Activated CD8-positive, alpha-beta T cell treated with anti-CD3 and anti-CD28 coated beads for 36 hours (primary cell): ENCODE data around the gene VAMP4. TPM values are rescaled to one million over a fixed set of nuclear protein-coding genes. Genes with fewer than 3 reads are reported as not detected.

Experiments
- ATAC-seq: fragments of 200-7000 bp; cut with Tn5 transposase; one replicate; pipeline ENCODE4 v1.10.0; 2021; ENCODE audit warnings: mild to moderate bottlenecking, moderate library complexity
- CTCF ChIA-PET: fragments of 350-600 bp; sonication (Branson Sonifier 250); formaldehyde crosslinking; loops from one replicate; lab custom pipeline; 2021; ENCODE audit warnings: antibody characterized with exemption; lab: Charles Lee
- POLR2A ChIA-PET: fragments of 350-600 bp; sonication (Branson Sonifier 250); formaldehyde crosslinking; loops from one replicate; lab custom pipeline; 2021; ENCODE audit warnings: antibody characterized with exemption; lab: Charles Lee
- DNase-seq: peaks from one replicate; pipeline ENCODE4 v3.0.0-alpha.2; 2020
- H3K27ac Mint-ChIP-seq: one replicate; pipeline ENCODE4 v1.8.0; 2021; ENCODE audit warnings: mild to moderate bottlenecking, mixed read lengths
- H3K27me3 Mint-ChIP-seq: one replicate; pipeline ENCODE4 v1.8.0; 2021; ENCODE audit warnings: mixed read lengths
- H3K36me3 Mint-ChIP-seq: one replicate; pipeline ENCODE4 v1.8.0; 2021; ENCODE audit warnings: low read depth, mixed read lengths
- H3K4me1 Mint-ChIP-seq: one replicate; pipeline ENCODE4 v1.8.0; 2021; ENCODE audit warnings: low read depth, mixed read lengths
- H3K4me3 Mint-ChIP-seq: one replicate; pipeline ENCODE4 v1.8.0; 2021; ENCODE audit warnings: mild to moderate bottlenecking, moderate library complexity, mixed read lengths
- H3K9me3 Mint-ChIP-seq: one replicate; pipeline ENCODE4 v1.8.0; 2021; ENCODE audit warnings: mixed read lengths
- CTCF ChIP-seq: fragments of 200-600 bp; IDR thresholded peaks from one replicate; pipeline ENCODE4 v1.8.0; 2022; ENCODE audit warnings: antibody characterized with exemption, mild to moderate bottlenecking
- intact Hi-C: fragments of 100-400 bp; cut with micrococcal nuclease; formaldehyde crosslinking; loops from one replicate; pipeline ENCODE4 v1.10.0; 2022
- total RNA-seq, 2 experiments: library from RNA; stranded (reverse); gene quantifications; one replicate each; pipeline ENCODE4 v1.2.3, GENCODE V29; 2021

Gene VAMP4
- total RNA-seq, 2 experiments from 2014 or later, result 6.1 to 6.2 TPM

- TF ChIP-seq CTCF, result no peak
- POLR2A ChIA-PET, result interaction anchor here (0.6 kb wide), 1 partner anchor 13 kb away, joined by 3 read pairs; no protein-coding TSS in a partner anchor
- Mint-ChIP-seq H3K27me3 (peaks cover 2% of the 10 kb centered on the region), H3K36me3 (no peaks in the 10 kb centered on the region), H3K4me1 (no peaks in the 10 kb centered on the region), H3K4me3 (no peak overlapping the region), H3K27ac (no peak overlapping the region), H3K9me3 (no peaks in the 10 kb centered on the region)
- intact Hi-C loops, result no loop called here
- ATAC-seq (no peak), DNase-seq (no peak)
- CTCF ChIA-PET, result interaction anchor here (1.0 to 1.7 kb wide), 3 partner anchors 14 to 24 kb away, joined by 4 read pairs; no protein-coding TSS in a partner anchor
These were observed 73.5 kb downstream of the VAMP4 start for GRCh38 chr1:171668372-171668771.

- Mint-ChIP-seq H3K27me3 (no peaks in the 10 kb centered on the region), H3K27ac (no peak overlapping the region), H3K36me3 (no peaks in the 10 kb centered on the region), H3K4me1 (no peaks in the 10 kb centered on the region), H3K9me3 (no peaks in the 10 kb centered on the region), H3K4me3 (no peak overlapping the region)
- TF ChIP-seq CTCF, result no peak
- intact Hi-C loops, result no loop called here
- ChIA-PET POLR2A (no interaction called here), CTCF (interaction anchor here (0.7 kb wide), 1 partner anchor 11 kb away, joined by 4 read pairs; no protein-coding TSS in a partner anchor)
- DNase-seq (no peak), ATAC-seq (no peak)
These were observed 75.6 kb downstream of the VAMP4 start for GRCh38 chr1:171666114-171666769.

GRCh38 chr1:171664976-171665375 lies 76.9 kb downstream of the VAMP4 start:
- ChIA-PET CTCF (no interaction called here), POLR2A (no interaction called here)
- Mint-ChIP-seq H3K27ac (no peak overlapping the region), H3K4me3 (no peak overlapping the region), H3K4me1 (no peaks in the 10 kb centered on the region), H3K9me3 (no peaks in the 10 kb centered on the region), H3K36me3 (no peaks in the 10 kb centered on the region), H3K27me3 (no peaks in the 10 kb centered on the region)
- DNase-seq (no peak), ATAC-seq (no peak)
- TF ChIP-seq CTCF, result no peak
- intact Hi-C loops, result no loop called here

GRCh38 chr1:171663854-171664575 lies 77.8 kb downstream of the VAMP4 start:
- Mint-ChIP-seq H3K4me3 (no peak overlapping the region), H3K36me3 (no peaks in the 10 kb centered on the region), H3K9me3 (no peaks in the 10 kb centered on the region), H3K27ac (no peak overlapping the region), H3K4me1 (no peaks in the 10 kb centered on the region), H3K27me3 (no peaks in the 10 kb centered on the region)
- ATAC-seq (no peak), DNase-seq (no peak)
- no peak for TF ChIP-seq CTCF
- ChIA-PET CTCF (no interaction called here), POLR2A (no interaction called here)
- intact Hi-C loops, result no loop called here
